CD4-positive, alpha-beta memory T cell (primary cell): ENCODE measurements around the gene SCGB1A1. TPM values are rescaled to one million over a fixed set of nuclear protein-coding genes. Genes with fewer than 3 reads are reported as not detected.
"Not testable (repeated sequence)": the region's sequence is repeated elsewhere in the genome, so short reads cannot be mapped to it uniquely, and the experiment has no call there.

Experiments
- CTCF ChIA-PET: fragments of 350-600 bp; sonication (Branson Sonifier 250); formaldehyde crosslinking; loops from one replicate; lab custom pipeline; 2021; ENCODE audit warnings: inconsistent platforms; ENCODE audit not compliant: partially characterized antibody; lab: Charles Lee
- POLR2A ChIA-PET: fragments of 350-600 bp; sonication (Branson Sonifier 250); formaldehyde crosslinking; loops from one replicate; lab custom pipeline; 2021; ENCODE audit not compliant: partially characterized antibody; lab: Charles Lee
- DNase-seq, 5 donors: peaks; one replicate each; pipeline versions ENCODE4 v3.0.0 to v3.0.0-alpha.2; 2020 to 2022; ENCODE audit warnings: mixed read lengths in 1 of 5
- H3K27ac ChIP-seq: one replicate; pipeline ENCODE4 v1.7.0; 2013; ENCODE audit warnings: low read depth, low read length
- H3K27me3 ChIP-seq: 2 replicates; pipeline ENCODE4 v1.7.0; 2013; ENCODE audit warnings: mild to moderate bottlenecking, low read length, moderate library complexity; ENCODE audit not compliant: insufficient read depth
- H3K36me3 ChIP-seq: 2 replicates; pipeline ENCODE4 v1.7.0; 2013; ENCODE audit warnings: mild to moderate bottlenecking, low read length, moderate library complexity; ENCODE audit not compliant: insufficient read depth
- H3K4me1 ChIP-seq: 2 replicates; pipeline ENCODE4 v1.7.0; 2013; ENCODE audit warnings: mild to moderate bottlenecking, low read length, moderate library complexity; ENCODE audit not compliant: insufficient read depth
- H3K4me3 ChIP-seq, 2 donors: one replicate each; pipeline ENCODE4 v1.7.0; 2013; ENCODE audit warnings: low read length in 2 of 2, mild to moderate bottlenecking in 1 of 2
- H3K9me3 ChIP-seq, 2 donors: one replicate each; pipeline ENCODE4 v1.7.0; 2013; ENCODE audit warnings: low read length in 2 of 2, control low read depth in 1 of 2; ENCODE audit not compliant: control insufficient read depth in 1 of 2
- H3K27ac Mint-ChIP-seq, 7 donors: one replicate each; pipeline ENCODE4 v1.8.0; 2020 to 2021; ENCODE audit warnings: mixed read lengths in 7 of 7, mild to moderate bottlenecking in 6 of 7, inconsistent platforms in 3 of 7, moderate library complexity in 3 of 7
- H3K27me3 Mint-ChIP-seq, 2 donors: one replicate each; pipeline ENCODE4 v1.8.0; 2020 to 2021; ENCODE audit warnings: mixed read lengths in 2 of 2
- H3K36me3 Mint-ChIP-seq, 2 donors: one replicate each; pipeline ENCODE4 v1.8.0; 2020 to 2021; ENCODE audit warnings: mixed read lengths in 2 of 2, inconsistent platforms in 1 of 2, mild to moderate bottlenecking in 1 of 2
- H3K4me1 Mint-ChIP-seq, 4 donors: one replicate each; pipeline ENCODE4 v1.8.0; 2020 to 2021; ENCODE audit warnings: mixed read lengths in 4 of 4, mild to moderate bottlenecking in 1 of 4
- H3K4me3 Mint-ChIP-seq, 8 donors: one replicate each; pipeline ENCODE4 v1.8.0; 2020 to 2021; ENCODE audit warnings: mixed read lengths in 8 of 8, mild to moderate bottlenecking in 7 of 8, moderate library complexity in 6 of 8, inconsistent platforms in 3 of 8
- H3K9me3 Mint-ChIP-seq, 8 donors: one replicate each; pipeline ENCODE4 v1.8.0; 2020 to 2021; ENCODE audit warnings: mixed read lengths in 8 of 8, mild to moderate bottlenecking in 5 of 8, inconsistent platforms in 3 of 8, moderate library complexity in 1 of 8
- intact Hi-C: fragments of 100-400 bp; cut with micrococcal nuclease; formaldehyde crosslinking; loops from one replicate; pipeline ENCODE4 v1.15.1; 2023
- polyA plus RNA-seq, 2 donors: library from polyadenylated mRNA; unstranded; fragments of 300-500 nt; fragmentation: Illumina TruSeq; gene quantifications; one replicate each; pipeline ENCODE4 v1.2.3, GENCODE V29; 2021
- total RNA-seq, 2 experiments: library from RNA; stranded (reverse); gene quantifications; one replicate each; pipeline ENCODE4 v1.2.3, GENCODE V29; 2021

The SCGB1A1 gene
- total and polyA plus RNA-seq, 4 experiments from 2014 or later, result not detected

GRCh38 chr11:62445314-62445740 lies 26.5 kb downstream of the SCGB1A1 start:
- no peak overlapping the region for H3K27ac ChIP-seq
- H3K36me3 Mint-ChIP-seq, result peaks cover 0 to 7% of the 10 kb centered on the region in 2 donors
- POLR2A ChIA-PET, result no interaction called here
- H3K4me1 Mint-ChIP-seq, result peaks cover 0 to 8% (median 3%) of the 10 kb centered on the region in 4 donors
- CTCF ChIA-PET, result no interaction called here
- no peak overlapping the region for H3K4me3 Mint-ChIP-seq
- intact Hi-C loops, result no loop called here
- no peak for DNase-seq
- H3K9me3 Mint-ChIP-seq, result peaks cover 0 to 2% (median 0%) of the 10 kb centered on the region in 8 donors
- H3K4me1 ChIP-seq, result peaks cover 7% of the 10 kb centered on the region
- no peak overlapping the region for H3K4me3 ChIP-seq
- H3K27ac Mint-ChIP-seq, result peak overlapping the region in 1 of 7 donors; percentile 12
- H3K9me3 ChIP-seq, result no peaks in the 10 kb centered on the region
- H3K36me3 ChIP-seq, result no peaks in the 10 kb centered on the region
- no peaks in the 10 kb centered on the region for H3K27me3 ChIP-seq
- H3K27me3 Mint-ChIP-seq, result peaks cover 10 to 19% of the 10 kb centered on the region in 2 donors

- H3K4me3 Mint-ChIP-seq, result no peak overlapping the region
- H3K9me3 Mint-ChIP-seq, result peaks cover 0 to 2% (median 0%) of the 10 kb centered on the region in 8 donors
- no peak overlapping the region for H3K27ac Mint-ChIP-seq
- no peak overlapping the region for H3K27ac ChIP-seq
- ChIA-PET POLR2A (no interaction called here), CTCF (no interaction called here)
- H3K4me1 Mint-ChIP-seq, result peaks cover 0 to 8% (median 3%) of the 10 kb centered on the region in 4 donors
- no peak overlapping the region for H3K4me3 ChIP-seq
- intact Hi-C loops, result no loop called here
- peaks cover 0 to 7% of the 10 kb centered on the region in 2 donors for H3K36me3 Mint-ChIP-seq
- H3K27me3 Mint-ChIP-seq, result peaks cover 12 to 19% of the 10 kb centered on the region in 2 donors
- H3K9me3 ChIP-seq, result no peaks in the 10 kb centered on the region
- no peak for DNase-seq
- peaks cover 7% of the 10 kb centered on the region for H3K4me1 ChIP-seq
- no peaks in the 10 kb centered on the region for H3K27me3 ChIP-seq
- no peaks in the 10 kb centered on the region for H3K36me3 ChIP-seq
These were observed 27.3 kb downstream of the SCGB1A1 start for GRCh38 chr11:62446091-62446490.

- POLR2A ChIA-PET, result no interaction called here
- no peaks in the 10 kb centered on the region for H3K27me3 ChIP-seq
- H3K4me3 Mint-ChIP-seq, result no peak overlapping the region
- H3K4me1 Mint-ChIP-seq, result peaks cover 0 to 7% (median 2%) of the 10 kb centered on the region in 4 donors
- H3K27me3 Mint-ChIP-seq, result peaks cover 12 to 19% of the 10 kb centered on the region in 2 donors
- H3K27ac ChIP-seq, result no peak overlapping the region
- H3K36me3 ChIP-seq, result no peaks in the 10 kb centered on the region
- CTCF ChIA-PET, result interaction anchor here (0.9 to 1.6 kb wide), 2 partner anchors 25 to 111 kb away, joined by 3 to 6 read pairs; no protein-coding TSS in a partner anchor
- peaks cover 0 to 7% of the 10 kb centered on the region in 2 donors for H3K36me3 Mint-ChIP-seq
- DNase-seq, result no peak
- H3K4me3 ChIP-seq, result no peak overlapping the region
- intact Hi-C loops, result no loop called here
- no peaks in the 10 kb centered on the region for H3K9me3 ChIP-seq
- H3K9me3 Mint-ChIP-seq, result peaks cover 0 to 2% (median 0%) of the 10 kb centered on the region in 8 donors
- H3K4me1 ChIP-seq, result peaks cover 5% of the 10 kb centered on the region
- no peak overlapping the region for H3K27ac Mint-ChIP-seq
These were observed 30.6 kb downstream of the SCGB1A1 start for GRCh38 chr11:62449451-62449851.

DNA sequence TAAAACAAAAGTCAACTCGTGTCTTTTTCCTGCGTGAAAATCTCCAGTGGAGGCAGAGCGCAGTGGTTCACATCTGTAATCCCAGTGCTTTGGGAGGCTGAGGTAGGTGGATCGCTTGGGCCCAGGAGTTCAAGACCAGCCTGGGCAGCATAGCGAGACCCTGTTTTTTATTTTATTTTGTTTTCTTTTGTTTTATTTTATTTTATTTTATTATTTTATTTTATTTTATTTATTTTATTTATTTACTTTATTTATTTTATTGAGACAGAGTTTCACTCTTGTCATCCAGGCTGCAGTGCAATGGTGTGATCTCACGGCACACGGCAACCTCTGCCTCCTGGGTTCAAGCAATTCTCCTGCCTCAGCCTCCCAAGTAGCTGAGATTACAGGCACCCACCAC lies 31.1 kb downstream of the SCGB1A1 start:
- POLR2A ChIA-PET, H3K4me3 ChIP-seq, H3K4me1 Mint-ChIP-seq, DNase-seq, H3K36me3 Mint-ChIP-seq, intact Hi-C loops, H3K27ac ChIP-seq, H3K4me1 ChIP-seq, H3K27me3 ChIP-seq, H3K9me3 Mint-ChIP-seq, H3K9me3 ChIP-seq, H3K36me3 ChIP-seq, H3K4me3 Mint-ChIP-seq, H3K27ac Mint-ChIP-seq: not testable (repeated sequence)
- CTCF ChIA-PET, result interaction anchor here (0.9 to 1.6 kb wide), 2 partner anchors 25 to 73 kb away, joined by 4 to 6 read pairs; no protein-coding TSS in a partner anchor
- H3K27me3 Mint-ChIP-seq, result peaks cover 12 to 19% of the 10 kb centered on the region in 2 donors

DNA sequence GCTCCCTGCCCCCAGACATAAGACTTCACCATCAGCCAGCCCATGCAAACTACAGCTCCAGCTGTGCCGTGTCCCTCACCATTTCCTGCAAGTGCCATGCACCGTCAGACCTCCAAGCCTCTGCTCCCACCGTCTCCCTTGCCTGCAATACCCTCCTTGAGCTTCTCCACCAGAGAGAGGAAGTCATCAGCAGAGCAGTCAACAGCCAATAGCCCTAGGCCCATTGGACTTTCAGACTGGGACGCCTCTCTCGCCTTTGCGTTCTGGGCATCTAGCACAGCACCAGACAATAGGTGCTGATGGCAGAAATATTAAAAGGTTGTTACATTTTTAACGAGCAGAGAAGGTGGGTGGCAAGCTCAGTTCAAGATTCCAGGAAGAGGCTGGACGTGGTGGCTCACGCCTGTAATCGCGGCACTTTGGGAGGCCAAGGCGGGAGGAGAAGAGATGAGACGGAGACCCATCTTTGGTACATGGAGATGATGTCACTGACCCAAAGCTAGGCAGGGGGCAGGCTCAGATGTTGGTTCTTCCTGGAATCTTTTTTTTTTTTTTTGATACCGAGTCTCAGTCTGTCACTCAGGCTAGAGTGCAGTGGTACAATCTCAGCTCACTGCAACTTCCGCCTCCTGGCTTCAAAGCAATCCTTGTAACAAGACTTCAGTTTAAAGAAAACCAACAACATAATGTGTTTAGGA lies 31.9 kb downstream of the SCGB1A1 start:
- ChIA-PET POLR2A (no interaction called here), CTCF (interaction anchor here (0.9 to 1.6 kb wide), 2 partner anchors 26 to 73 kb away, joined by 4 to 6 read pairs; no protein-coding TSS in a partner anchor)
- Histone ChIP-seq H3K9me3 (no peaks in the 10 kb centered on the region), H3K27me3 (no peaks in the 10 kb centered on the region), H3K27ac (no peak overlapping the region), H3K4me1 (no peaks in the 10 kb centered on the region), H3K4me3 (no peak overlapping the region), H3K36me3 (no peaks in the 10 kb centered on the region)
- intact Hi-C loops, result no loop called here
- H3K4me3 Mint-ChIP-seq, result no peak overlapping the region
- H3K9me3 Mint-ChIP-seq, result peaks cover 0 to 2% (median 0%) of the 10 kb centered on the region in 8 donors
- H3K36me3 Mint-ChIP-seq, result peaks cover 0 to 7% of the 10 kb centered on the region in 2 donors
- H3K4me1 Mint-ChIP-seq, result peaks cover 0 to 2% (median 0%) of the 10 kb centered on the region in 4 donors
- no peak for DNase-seq
- peaks cover 10 to 14% of the 10 kb centered on the region in 2 donors for H3K27me3 Mint-ChIP-seq
- H3K27ac Mint-ChIP-seq, result peak overlapping the region in 1 of 7 donors; percentile 83

- Mint-ChIP-seq H3K9me3 (peaks cover 0 to 2% (median 0%) of the 10 kb centered on the region in 8 donors), H3K36me3 (peaks cover 0 to 7% of the 10 kb centered on the region in 2 donors), H3K27me3 (peaks cover 10 to 14% of the 10 kb centered on the region in 2 donors), H3K27ac (peak overlapping the region in 1 of 7 donors; percentile 83), H3K4me3 (no peak overlapping the region), H3K4me1 (peaks cover 0 to 2% (median 0%) of the 10 kb centered on the region in 4 donors)
- ChIA-PET POLR2A (no interaction called here), CTCF (interaction anchor here (1.6 kb wide), 1 partner anchor 27 kb away, joined by 6 read pairs; no protein-coding TSS in a partner anchor)
- Histone ChIP-seq H3K9me3 (no peaks in the 10 kb centered on the region), H3K4me3 (no peak overlapping the region), H3K36me3 (no peaks in the 10 kb centered on the region), H3K27me3 (no peaks in the 10 kb centered on the region), H3K27ac (no peak overlapping the region), H3K4me1 (no peaks in the 10 kb centered on the region)
- intact Hi-C loops, result no loop called here
- DNase-seq, result no peak
These were observed 32.4 kb downstream of the SCGB1A1 start for GRCh38 chr11:62451241-62451621.

GRCh38 chr11:62452261-62452660 lies 33.4 kb downstream of the SCGB1A1 start:
- no peak overlapping the region for H3K27ac ChIP-seq
- H3K27me3 ChIP-seq, result no peaks in the 10 kb centered on the region
- POLR2A ChIA-PET, result no interaction called here
- no peaks in the 10 kb centered on the region for H3K9me3 ChIP-seq
- Mint-ChIP-seq H3K27me3 (peaks cover 8% of the 10 kb centered on the region in 2 donors), H3K27ac (no peak overlapping the region), H3K9me3 (peaks cover 0 to 2% (median 0%) of the 10 kb centered on the region in 8 donors), H3K4me1 (no peaks in the 10 kb centered on the region), H3K36me3 (peaks cover 0 to 7% of the 10 kb centered on the region in 2 donors), H3K4me3 (no peak overlapping the region)
- H3K4me3 ChIP-seq, result no peak overlapping the region
- H3K36me3 ChIP-seq, result no peaks in the 10 kb centered on the region
- no peak for DNase-seq
- no peaks in the 10 kb centered on the region for H3K4me1 ChIP-seq
- intact Hi-C loops, result no loop called here
- CTCF ChIA-PET, result no interaction called here
